ENCODE data around the gene KANTR.

KANTR gene

GRCh38 chrX:53055244-53055849 lies 38.6 kb upstream of the KANTR start:
- no peaks in the 10 kb centered on the region for H3K79me2 ChIP-seq (ENCODE audit: insufficient read depth, low read length)
- TF ChIP-seq CTCF (IDR thresholded peaks at IDR 0.05; ENCODE audit: insufficient read depth, low read length, poor library complexity, severe bottlenecking) (no peak), EZH2phosphoT487 (conservative IDR thresholded peaks at IDR 0.05; ENCODE audit: low read length) (no peak)
- H3K4me3 ChIP-seq (ENCODE audit: insufficient read depth, low read length, poor library complexity, severe bottlenecking), result no peak overlapping the region
- no peaks in the 10 kb centered on the region for H3K27me3 ChIP-seq (ENCODE audit: low read length)
- H2AFZ ChIP-seq (ENCODE audit: low read depth, low read length, severe bottlenecking), result no peak overlapping the region
- no peak overlapping the region for H3K27ac ChIP-seq (ENCODE audit: low read depth, low read length)
- no peaks in the 10 kb centered on the region for H3K9me2 ChIP-seq (replicated peaks; ENCODE audit: insufficient read depth, low read length)
- H4K20me1 ChIP-seq (ENCODE audit: low read depth, low read length), result no peaks in the 10 kb centered on the region
- H3F3A ChIP-seq (ENCODE audit: insufficient read depth), result no peaks in the 10 kb centered on the region
- no peaks in the 10 kb centered on the region for H3K9me3 ChIP-seq (ENCODE audit: insufficient read depth, low read length)
- H3K36me3 ChIP-seq (ENCODE audit: low read length), result no peaks in the 10 kb centered on the region
- no peak overlapping the region for H3K9ac ChIP-seq (ENCODE audit: low read length)
- H3K4me2 ChIP-seq (ENCODE audit: low read depth, low read length, poor library complexity, severe bottlenecking), result no peak overlapping the region

GRCh38 chrX:53056292-53056691 lies 37.6 kb upstream of the KANTR start:
- no peak overlapping the region for H3K27ac ChIP-seq (ENCODE audit: low read depth, low read length)
- H3F3A ChIP-seq (ENCODE audit: insufficient read depth), result no peaks in the 10 kb centered on the region
- H3K4me3 ChIP-seq (ENCODE audit: insufficient read depth, low read length, poor library complexity, severe bottlenecking), result no peak overlapping the region
- no peak overlapping the region for H2AFZ ChIP-seq (ENCODE audit: low read depth, low read length, severe bottlenecking)
- H3K9me2 ChIP-seq (replicated peaks; ENCODE audit: insufficient read depth, low read length), result no peaks in the 10 kb centered on the region
- H3K9ac ChIP-seq (ENCODE audit: low read length), result no peak overlapping the region
- H4K20me1 ChIP-seq (ENCODE audit: low read depth, low read length), result no peaks in the 10 kb centered on the region
- no peaks in the 10 kb centered on the region for H3K79me2 ChIP-seq (ENCODE audit: insufficient read depth, low read length)
- no peaks in the 10 kb centered on the region for H3K27me3 ChIP-seq (ENCODE audit: low read length)
- no peaks in the 10 kb centered on the region for H3K36me3 ChIP-seq (ENCODE audit: low read length)
- no peaks in the 10 kb centered on the region for H3K9me3 ChIP-seq (ENCODE audit: insufficient read depth, low read length)
- TF ChIP-seq EZH2phosphoT487 (conservative IDR thresholded peaks at IDR 0.05; ENCODE audit: low read length) (no peak), CTCF (IDR thresholded peaks at IDR 0.05; ENCODE audit: insufficient read depth, low read length, poor library complexity, severe bottlenecking) (no peak)
- H3K4me2 ChIP-seq (ENCODE audit: low read depth, low read length, poor library complexity, severe bottlenecking), result no peak overlapping the region

- Histone ChIP-seq H3K36me3 (ENCODE audit: low read length) (no peaks in the 10 kb centered on the region), H3K9ac (ENCODE audit: low read length) (no peak overlapping the region), H3K4me3 (ENCODE audit: insufficient read depth, low read length, poor library complexity, severe bottlenecking) (no peak overlapping the region), H3K4me2 (ENCODE audit: low read depth, low read length, poor library complexity, severe bottlenecking) (no peak overlapping the region), H3K9me3 (ENCODE audit: insufficient read depth, low read length) (no peaks in the 10 kb centered on the region), H3K9me2 (replicated peaks; ENCODE audit: insufficient read depth, low read length) (no peaks in the 10 kb centered on the region), H4K20me1 (ENCODE audit: low read depth, low read length) (no peaks in the 10 kb centered on the region), H3K27ac (ENCODE audit: low read depth, low read length) (no peak overlapping the region), H3K79me2 (ENCODE audit: insufficient read depth, low read length) (no peaks in the 10 kb centered on the region), H3F3A (ENCODE audit: insufficient read depth) (no peaks in the 10 kb centered on the region), H2AFZ (ENCODE audit: low read depth, low read length, severe bottlenecking) (no peak overlapping the region), H3K27me3 (ENCODE audit: low read length) (no peaks in the 10 kb centered on the region)
- TF ChIP-seq EZH2phosphoT487 (conservative IDR thresholded peaks at IDR 0.05; ENCODE audit: low read length), result no peak
- no peak for TF ChIP-seq CTCF (IDR thresholded peaks at IDR 0.05; ENCODE audit: insufficient read depth, low read length, poor library complexity, severe bottlenecking)
These were observed 28.8 kb upstream of the KANTR start for GRCh38 chrX:53065104-53065503.
